ES-I3 (cell line): ENCODE results near the gene KIF3C.

Experiments
- H3K36me3 ChIP-seq: 2 replicates; pipeline ENCODE4 v1.6.1; 2013; ENCODE audit warnings: mild to moderate bottlenecking, low read length, control low read depth, moderate library complexity; ENCODE audit not compliant: insufficient read depth
- H3K4me1 ChIP-seq: 2 replicates; pipeline ENCODE4 v1.6.1; 2013; ENCODE audit warnings: mild to moderate bottlenecking, control low read depth, low read length; ENCODE audit not compliant: insufficient read depth
- H3K9ac ChIP-seq: 2 replicates; pipeline ENCODE4 v1.6.1; 2013; ENCODE audit warnings: low read depth, mild to moderate bottlenecking, low read length, moderate library complexity
- H3K9me3 ChIP-seq: 2 replicates; pipeline ENCODE4 v1.6.1; 2013; ENCODE audit warnings: mild to moderate bottlenecking, low read length, moderate library complexity; ENCODE audit not compliant: control insufficient read depth, insufficient read depth

Gene KIF3C

GRCh38 chr2:25988134-25988533 is 5.8 kb upstream of the KIF3C start:
- Histone ChIP-seq H3K4me1 (no peaks in the 10 kb centered on the region), H3K9ac (no peak overlapping the region), H3K9me3 (no peaks in the 10 kb centered on the region), H3K36me3 (no peaks in the 10 kb centered on the region)

GRCh38 chr2:25983735-25984134 is 1.4 kb upstream of the KIF3C start:
- H3K4me1 ChIP-seq, result no peaks in the 10 kb centered on the region; the same call in 1 of the 2 replicates
- no peak overlapping the region for H3K9ac ChIP-seq
- no peaks in the 10 kb centered on the region for H3K36me3 ChIP-seq

GRCh38 chr2:25982968-25983280 is 627 bp upstream of the KIF3C start:
- H3K4me1 ChIP-seq, result peaks cover 7% of the 10 kb centered on the region; the same call in 1 of the 2 replicates
- no peaks in the 10 kb centered on the region for H3K9me3 ChIP-seq
- peak overlapping the region; percentile 87 for H3K9ac ChIP-seq
- H3K36me3 ChIP-seq, result no peaks in the 10 kb centered on the region

More at GRCh38 chr2:25983735-25984134, 1.4 kb upstream of the KIF3C start:
- no peaks in the 10 kb centered on the region for H3K9me3 ChIP-seq

- Histone ChIP-seq H3K9ac (peak overlapping the region; percentile 87), H3K4me1 (peaks cover 18% of the 10 kb centered on the region; the same call in 1 of the 2 replicates), H3K9me3 (no peaks in the 10 kb centered on the region), H3K36me3 (no peaks in the 10 kb centered on the region)
These were observed 563 bp downstream of the KIF3C start for GRCh38 chr2:25981596-25982272.

- Histone ChIP-seq H3K9ac (peak overlapping the region; percentile 87; the same call in 1 of the 2 replicates), H3K4me1 (peaks cover 19% of the 10 kb centered on the region; the same call in 1 of the 2 replicates), H3K9me3 (no peaks in the 10 kb centered on the region), H3K36me3 (no peaks in the 10 kb centered on the region; the same call in 1 of the 2 replicates)
These were observed 1.3 kb downstream of the KIF3C start for GRCh38 chr2:25980951-25981350.

GRCh38 chr2:25980076-25980887 is 2.0 kb downstream of the KIF3C start:
- Histone ChIP-seq H3K9ac (no peak overlapping the region), H3K4me1 (peaks cover 19% of the 10 kb centered on the region; the same call in 1 of the 2 replicates), H3K36me3 (no peaks in the 10 kb centered on the region; the same call in 1 of the 2 replicates), H3K9me3 (no peaks in the 10 kb centered on the region)

- Histone ChIP-seq H3K9me3 (no peaks in the 10 kb centered on the region), H3K36me3 (no peaks in the 10 kb centered on the region; the same call in 1 of the 2 replicates), H3K9ac (no peak overlapping the region), H3K4me1 (peaks cover 19% of the 10 kb centered on the region; the same call in 1 of the 2 replicates)
These were observed 3.3 kb downstream of the KIF3C start for GRCh38 chr2:25979001-25979400.

- no peaks in the 10 kb centered on the region; the same call in 1 of the 2 replicates for H3K36me3 ChIP-seq
- peaks cover 19% of the 10 kb centered on the region; the same call in 1 of the 2 replicates for H3K4me1 ChIP-seq
- H3K9me3 ChIP-seq, result no peaks in the 10 kb centered on the region
- H3K9ac ChIP-seq, result no peak overlapping the region
These were observed 4.5 kb downstream of the KIF3C start for GRCh38 chr2:25977768-25978167.

GRCh38 chr2:25976983-25977741 is 5.1 kb downstream of the KIF3C start:
- Histone ChIP-seq H3K36me3 (no peaks in the 10 kb centered on the region; the same call in 1 of the 2 replicates), H3K9ac (no peak overlapping the region), H3K9me3 (no peaks in the 10 kb centered on the region), H3K4me1 (peaks cover 19% of the 10 kb centered on the region; the same call in 1 of the 2 replicates)

- no peaks in the 10 kb centered on the region for H3K9me3 ChIP-seq
- H3K9ac ChIP-seq, result no peak overlapping the region
- peaks cover 6% of the 10 kb centered on the region; the same call in 1 of the 2 replicates for H3K4me1 ChIP-seq
- H3K36me3 ChIP-seq, result no peaks in the 10 kb centered on the region; the same call in 1 of the 2 replicates
These were observed 10.1 kb downstream of the KIF3C start for GRCh38 chr2:25972049-25972823.

GRCh38 chr2:25971596-25971995 is 10.7 kb downstream of the KIF3C start:
- H3K36me3 ChIP-seq, result no peaks in the 10 kb centered on the region; the same call in 1 of the 2 replicates
- no peaks in the 10 kb centered on the region for H3K9me3 ChIP-seq
- H3K9ac ChIP-seq, result no peak overlapping the region
- no peaks in the 10 kb centered on the region for H3K4me1 ChIP-seq

GRCh38 chr2:25966531-25967270 is 15.6 kb downstream of the KIF3C start:
- Histone ChIP-seq H3K9me3 (no peaks in the 10 kb centered on the region), H3K9ac (no peak overlapping the region), H3K36me3 (no peaks in the 10 kb centered on the region), H3K4me1 (no peaks in the 10 kb centered on the region)

- H3K36me3 ChIP-seq, result no peaks in the 10 kb centered on the region
- no peak overlapping the region for H3K9ac ChIP-seq
- no peaks in the 10 kb centered on the region for H3K4me1 ChIP-seq
- no peaks in the 10 kb centered on the region for H3K9me3 ChIP-seq
These were observed 17.4 kb downstream of the KIF3C start for GRCh38 chr2:25964891-25965290.
